ENCODE data around the gene RIOK2. TPM values are rescaled to one million over a fixed set of nuclear protein-coding genes. Genes with fewer than 3 reads are reported as not detected.
A peak's percentile ranks its signal among the peaks of the same experiment; 100 is the strongest.

Gene RIOK2
- total and polyA plus RNA-seq, 2 donors from 2014 or later = 18.2 to 23.3 TPM

- no peak overlapping the region for H3K27ac ChIP-seq (ENCODE audit: low read depth in 2 of 2, low read length in 2 of 2)
- intact Hi-C loops (cut with DNase I) = no loop called here
- TF ChIP-seq CTCF (IDR thresholded peaks at IDR 0.05; ENCODE audit: borderline replicate concordance, extremely low read depth, insufficient read depth) = no peak
- no peaks in the 10 kb centered on the region for H3K36me3 ChIP-seq (ENCODE audit: control insufficient read depth in 2 of 3, insufficient read depth in 3 of 3, low read length in 3 of 3)
- DNase-seq (no peak), FAIRE-seq (no peak)
- no peaks in the 10 kb centered on the region for H3K27me3 ChIP-seq (ENCODE audit: control insufficient read depth, insufficient read depth, low read length)
- H3K4me3 ChIP-seq (ENCODE audit: low read length in 3 of 3) = no peak overlapping the region
- H3K4me1 ChIP-seq (ENCODE audit: control insufficient read depth in 2 of 3, insufficient read depth in 2 of 3, low read depth in 1 of 3, low read length in 3 of 3) = no peaks in the 10 kb centered on the region
- no peaks in the 10 kb centered on the region for H3K9me3 ChIP-seq (ENCODE audit: control insufficient read depth in 2 of 3, insufficient read depth in 1 of 3, low read length in 3 of 3)
- H3K9ac ChIP-seq (ENCODE audit: low read length in 3 of 3) = no peak overlapping the region
Observed at GRCh38 chr5:97134634-97135033, 48.4 kb downstream of the RIOK2 start.

GRCh38 chr5:97133101-97133500 lies 49.9 kb downstream of the RIOK2 start:
- TF ChIP-seq CTCF (IDR thresholded peaks at IDR 0.05; ENCODE audit: borderline replicate concordance, extremely low read depth, insufficient read depth) = no peak
- intact Hi-C loops (cut with DNase I) = no loop called here
- H3K4me3 ChIP-seq (ENCODE audit: low read length in 3 of 3) = no peak overlapping the region
- DNase-seq = no peak
- no peak overlapping the region for H3K9ac ChIP-seq (ENCODE audit: low read length in 3 of 3)
- no peak overlapping the region for H3K27ac ChIP-seq (ENCODE audit: low read depth in 2 of 2, low read length in 2 of 2)
- no peaks in the 10 kb centered on the region for H3K9me3 ChIP-seq (ENCODE audit: control insufficient read depth in 2 of 3, insufficient read depth in 1 of 3, low read length in 3 of 3)
- no peaks in the 10 kb centered on the region for H3K36me3 ChIP-seq (ENCODE audit: control insufficient read depth in 2 of 3, insufficient read depth in 3 of 3, low read length in 3 of 3)
- no peaks in the 10 kb centered on the region for H3K4me1 ChIP-seq (ENCODE audit: control insufficient read depth in 2 of 3, insufficient read depth in 2 of 3, low read depth in 1 of 3, low read length in 3 of 3)
- no peak for FAIRE-seq
- H3K27me3 ChIP-seq (ENCODE audit: control insufficient read depth, insufficient read depth, low read length) = no peaks in the 10 kb centered on the region

GRCh38 chr5:97131921-97132320 lies 51.1 kb downstream of the RIOK2 start:
- no peak for TF ChIP-seq CTCF (IDR thresholded peaks at IDR 0.05; ENCODE audit: borderline replicate concordance, extremely low read depth, insufficient read depth)
- H3K27ac ChIP-seq (ENCODE audit: low read depth in 2 of 2, low read length in 2 of 2) = no peak overlapping the region
- DNase-seq (peak in 1 of 5 donors; percentile 25), FAIRE-seq (no peak)
- no peaks in the 10 kb centered on the region for H3K9me3 ChIP-seq (ENCODE audit: control insufficient read depth in 2 of 3, insufficient read depth in 1 of 3, low read length in 3 of 3)
- no peak overlapping the region for H3K9ac ChIP-seq (ENCODE audit: low read length in 3 of 3)
- H3K27me3 ChIP-seq (ENCODE audit: control insufficient read depth, insufficient read depth, low read length) = no peaks in the 10 kb centered on the region
- H3K4me1 ChIP-seq (ENCODE audit: control insufficient read depth in 2 of 3, insufficient read depth in 2 of 3, low read depth in 1 of 3, low read length in 3 of 3) = no peaks in the 10 kb centered on the region
- H3K36me3 ChIP-seq (ENCODE audit: control insufficient read depth in 2 of 3, insufficient read depth in 3 of 3, low read length in 3 of 3) = no peaks in the 10 kb centered on the region
- intact Hi-C loops (cut with DNase I) = no loop called here
- no peak overlapping the region for H3K4me3 ChIP-seq (ENCODE audit: low read length in 3 of 3)

- no peak for FAIRE-seq
- intact Hi-C loops (cut with DNase I) = no loop called here
- no peak overlapping the region for H3K9ac ChIP-seq (ENCODE audit: low read length in 3 of 3)
- H3K4me3 ChIP-seq (ENCODE audit: low read length in 3 of 3) = no peak overlapping the region
- H3K4me1 ChIP-seq (ENCODE audit: control insufficient read depth in 2 of 3, insufficient read depth in 2 of 3, low read depth in 1 of 3, low read length in 3 of 3) = no peaks in the 10 kb centered on the region
- no peak for TF ChIP-seq CTCF (IDR thresholded peaks at IDR 0.05; ENCODE audit: borderline replicate concordance, extremely low read depth, insufficient read depth)
- H3K27me3 ChIP-seq (ENCODE audit: control insufficient read depth, insufficient read depth, low read length) = no peaks in the 10 kb centered on the region
- DNase-seq = no peak
- H3K27ac ChIP-seq (ENCODE audit: low read depth in 2 of 2, low read length in 2 of 2) = no peak overlapping the region
- no peaks in the 10 kb centered on the region for H3K9me3 ChIP-seq (ENCODE audit: control insufficient read depth in 2 of 3, insufficient read depth in 1 of 3, low read length in 3 of 3)
- no peaks in the 10 kb centered on the region for H3K36me3 ChIP-seq (ENCODE audit: control insufficient read depth in 2 of 3, insufficient read depth in 3 of 3, low read length in 3 of 3)
Observed at GRCh38 chr5:97131139-97131710, 51.8 kb downstream of the RIOK2 start.

Data from kidney (tissue), 14 donors.